GM12801 (cell line): ENCODE measurements around the gene DHH.

ENCODE experiments used
- TF ChIP-seq, protein P1 (sequence below): IDR thresholded peaks from one replicate; pipeline ENCODE4 v1.5.1; 2011; ENCODE audit warnings: control low read depth; ENCODE audit not compliant: insufficient read length; ENCODE audit errors: extremely low read depth

Gene DHH

DNA sequence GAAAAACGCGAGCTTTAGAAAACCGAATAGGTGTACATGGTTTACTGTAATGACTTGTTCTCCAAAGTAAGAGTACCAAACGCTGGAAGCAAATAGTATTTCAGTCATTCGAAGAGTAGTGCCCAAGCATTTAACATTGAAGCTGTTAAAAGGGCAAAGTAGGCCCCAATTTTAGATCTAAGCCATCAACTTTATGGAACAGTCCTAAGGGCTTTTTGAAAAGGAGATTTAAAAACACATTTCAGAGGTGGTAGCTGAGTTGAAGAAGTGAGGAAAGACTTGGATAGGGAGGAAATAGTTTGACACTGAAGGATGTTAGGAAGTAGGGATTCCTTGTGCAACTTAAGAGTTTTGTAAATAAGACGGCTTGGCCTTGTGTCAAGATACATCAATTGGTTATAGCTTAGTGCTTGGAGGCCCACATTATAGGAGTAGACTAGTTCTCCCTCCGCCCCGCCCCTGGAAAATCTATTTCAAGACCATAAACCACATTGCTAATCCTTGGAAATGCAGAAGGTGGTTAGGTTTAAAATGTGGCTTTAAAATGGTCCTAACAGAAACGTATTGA lies 37.4 kb upstream of the DHH start:
- TF ChIP-seq, protein P1, sequence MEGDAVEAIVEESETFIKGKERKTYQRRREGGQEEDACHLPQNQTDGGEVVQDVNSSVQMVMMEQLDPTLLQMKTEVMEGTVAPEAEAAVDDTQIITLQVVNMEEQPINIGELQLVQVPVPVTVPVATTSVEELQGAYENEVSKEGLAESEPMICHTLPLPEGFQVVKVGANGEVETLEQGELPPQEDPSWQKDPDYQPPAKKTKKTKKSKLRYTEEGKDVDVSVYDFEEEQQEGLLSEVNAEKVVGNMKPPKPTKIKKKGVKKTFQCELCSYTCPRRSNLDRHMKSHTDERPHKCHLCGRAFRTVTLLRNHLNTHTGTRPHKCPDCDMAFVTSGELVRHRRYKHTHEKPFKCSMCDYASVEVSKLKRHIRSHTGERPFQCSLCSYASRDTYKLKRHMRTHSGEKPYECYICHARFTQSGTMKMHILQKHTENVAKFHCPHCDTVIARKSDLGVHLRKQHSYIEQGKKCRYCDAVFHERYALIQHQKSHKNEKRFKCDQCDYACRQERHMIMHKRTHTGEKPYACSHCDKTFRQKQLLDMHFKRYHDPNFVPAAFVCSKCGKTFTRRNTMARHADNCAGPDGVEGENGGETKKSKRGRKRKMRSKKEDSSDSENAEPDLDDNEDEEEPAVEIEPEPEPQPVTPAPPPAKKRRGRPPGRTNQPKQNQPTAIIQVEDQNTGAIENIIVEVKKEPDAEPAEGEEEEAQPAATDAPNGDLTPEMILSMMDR: no peak

DNA sequence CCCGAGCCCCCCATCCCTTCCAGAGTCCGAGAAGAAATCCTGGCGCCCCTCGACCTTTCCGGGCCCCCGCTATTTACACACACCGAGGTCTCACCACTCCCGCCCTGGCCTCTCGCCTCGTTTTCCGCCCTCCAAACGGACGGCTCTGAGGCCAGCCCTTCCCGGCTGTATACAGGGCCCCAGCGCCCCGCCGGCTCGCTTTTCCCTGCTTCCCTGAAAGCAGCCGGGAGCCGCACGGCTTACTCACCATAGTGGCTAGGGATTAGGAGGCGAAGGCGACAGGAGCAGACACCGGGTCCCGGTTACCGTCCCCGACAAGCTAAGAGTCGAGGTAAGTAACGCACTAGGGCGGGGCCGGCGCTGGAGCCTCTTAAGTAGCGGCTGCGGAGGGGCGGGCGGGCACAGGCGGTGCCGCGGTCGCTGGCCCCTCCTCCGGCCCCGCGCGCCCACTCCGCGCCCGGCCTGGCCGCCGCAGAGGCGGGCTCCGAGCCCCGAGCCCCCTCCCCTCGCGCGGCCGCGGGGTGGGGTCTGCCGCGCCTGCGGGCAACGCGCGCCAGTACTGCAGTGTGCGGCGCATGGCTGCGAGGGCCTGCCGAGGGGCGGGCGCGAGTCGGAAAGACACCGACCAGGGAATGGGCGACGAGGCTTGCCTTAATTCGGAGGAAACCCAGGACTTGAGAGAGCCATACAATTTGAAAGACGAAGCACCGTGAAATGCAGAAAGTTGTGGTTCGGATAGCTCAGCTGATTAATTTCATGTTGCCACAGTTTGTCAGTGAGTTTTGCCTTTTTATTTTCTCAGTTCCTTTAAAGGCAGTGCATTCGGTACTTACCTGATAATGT lies 36.7 kb upstream of the DHH start, which contains the start of gene TUBA1B:
Gene TUBA1B (minus strand): TSS at position 345 of the 843 bp plus-strand sequence. CDS start 95 bp downstream, at position 250.
- TF ChIP-seq, protein P1: no peak

DNA sequence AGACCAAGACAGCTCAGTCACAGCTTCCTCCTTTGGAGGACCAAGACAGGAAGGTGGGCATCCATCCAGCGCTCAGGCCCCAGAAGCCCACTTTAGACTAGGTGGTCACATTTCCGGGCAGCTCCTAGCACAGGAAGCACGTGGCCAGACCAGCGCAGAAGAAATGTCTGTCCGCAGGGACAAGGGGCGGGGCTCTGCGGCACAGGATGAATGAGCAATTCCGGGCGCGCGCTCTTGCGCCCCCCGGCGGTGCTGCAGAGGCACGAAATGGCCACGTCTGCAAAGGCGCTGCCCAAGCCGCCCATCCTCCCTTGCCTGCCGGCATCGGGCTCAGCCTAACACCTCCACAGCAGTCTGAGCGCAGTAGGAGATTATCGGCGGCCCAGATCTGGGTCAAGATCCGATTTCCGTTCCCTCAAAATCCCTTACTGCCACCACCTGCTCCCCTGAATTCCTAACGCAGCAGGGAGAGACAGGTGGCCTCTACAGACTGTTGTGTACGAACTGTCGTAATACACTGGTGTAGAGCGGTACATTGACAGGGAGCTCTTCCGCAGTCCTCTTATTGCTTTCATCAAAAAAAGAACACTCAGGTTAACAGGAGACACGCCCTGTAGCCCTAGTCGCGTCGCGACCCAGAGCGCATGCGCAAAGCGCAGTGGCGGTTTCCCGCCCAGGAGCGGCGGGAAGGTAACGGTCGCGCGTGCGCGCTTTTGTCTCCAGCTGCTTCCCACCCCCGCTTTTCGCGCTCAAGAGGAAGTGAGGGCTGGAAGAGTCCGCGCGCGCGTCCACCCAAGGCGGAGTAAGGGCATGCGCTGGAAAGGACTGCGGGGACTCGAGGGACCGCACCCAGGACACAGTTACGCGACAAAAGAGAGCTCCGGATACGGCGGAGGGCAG lies 35.8 kb upstream of the DHH start:
- TF ChIP-seq, protein P1: no peak

DNA sequence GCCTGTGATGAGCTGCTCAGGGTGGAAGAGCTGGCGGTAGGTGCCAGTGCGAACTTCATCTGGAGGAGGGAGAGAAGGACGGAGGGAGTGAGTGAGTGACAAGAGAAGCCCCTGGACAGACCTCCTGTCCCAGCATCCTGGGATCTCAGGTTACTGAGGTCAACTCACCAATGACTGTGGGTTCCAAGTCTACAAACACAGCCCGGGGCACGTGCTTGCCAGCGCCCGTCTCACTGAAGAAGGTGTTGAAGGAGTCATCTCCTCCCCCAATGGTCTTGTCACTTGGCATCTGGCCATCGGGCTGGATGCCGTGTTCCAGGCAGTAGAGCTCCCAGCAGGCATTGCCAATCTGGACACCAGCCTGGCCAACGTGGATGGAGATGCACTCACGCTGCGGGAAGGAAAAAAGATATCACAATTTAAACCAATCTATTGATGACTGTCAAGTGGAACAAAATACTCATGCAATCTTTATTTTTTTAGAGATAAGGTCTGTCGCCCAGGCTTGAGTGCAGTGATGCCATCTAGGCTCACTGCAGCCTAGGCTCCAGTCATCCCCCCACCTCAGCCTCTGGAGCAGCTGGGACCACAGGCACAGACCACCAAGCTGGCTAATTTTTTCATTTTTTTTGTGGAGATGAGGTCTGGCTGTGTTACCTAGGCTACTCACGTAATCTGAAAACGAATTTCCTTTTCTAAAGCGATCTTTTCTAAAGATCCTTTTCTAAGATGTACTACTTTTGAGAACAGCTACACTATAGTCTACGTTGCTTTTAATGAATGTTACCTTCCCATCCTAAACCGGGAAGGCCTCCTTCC lies 34.9 kb upstream of the DHH start:
- TF ChIP-seq, protein P1: no peak

DNA sequence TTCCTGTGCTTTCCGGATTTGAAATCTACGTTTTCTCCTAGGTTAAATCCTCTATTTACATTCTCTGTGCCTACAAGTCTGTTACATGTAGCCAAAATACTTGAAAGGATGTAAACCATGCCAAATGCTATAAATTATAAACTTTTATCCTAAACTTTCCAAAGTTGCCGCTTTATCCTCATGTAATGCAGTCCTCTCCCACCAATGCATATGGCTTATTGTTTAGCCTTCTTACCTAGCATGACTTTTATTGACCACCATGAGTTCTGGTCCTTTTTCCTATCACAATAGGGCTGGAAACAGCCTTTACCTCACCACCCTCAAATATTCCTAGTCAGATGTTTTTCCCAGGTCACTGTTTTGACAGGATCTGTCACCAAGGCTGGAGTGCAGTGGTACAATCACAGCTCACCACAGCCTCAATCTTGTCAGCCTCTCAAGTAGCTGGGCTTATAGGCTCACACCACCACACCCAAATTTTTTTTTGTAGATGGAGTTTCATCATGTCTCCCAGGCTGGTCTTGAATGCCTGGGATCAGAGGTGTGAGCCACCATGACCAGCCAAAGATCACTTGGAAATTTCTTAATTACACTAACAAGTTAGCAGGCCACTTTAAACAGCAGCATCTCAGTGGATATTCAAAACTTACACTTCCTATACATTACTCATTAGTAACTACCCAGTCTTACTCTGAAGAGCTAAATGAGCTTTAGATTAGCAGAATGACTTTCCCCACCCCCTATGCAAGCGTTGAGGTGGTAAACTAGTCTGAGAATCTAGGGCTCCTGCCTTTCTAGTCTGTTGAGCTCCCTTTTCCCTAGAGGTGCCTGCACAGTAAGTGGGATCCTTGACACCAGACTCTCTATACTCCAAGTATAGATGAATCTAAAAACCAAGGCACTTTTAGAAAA lies 32.5 kb upstream of the DHH start:
- TF ChIP-seq, protein P1: no peak

DNA sequence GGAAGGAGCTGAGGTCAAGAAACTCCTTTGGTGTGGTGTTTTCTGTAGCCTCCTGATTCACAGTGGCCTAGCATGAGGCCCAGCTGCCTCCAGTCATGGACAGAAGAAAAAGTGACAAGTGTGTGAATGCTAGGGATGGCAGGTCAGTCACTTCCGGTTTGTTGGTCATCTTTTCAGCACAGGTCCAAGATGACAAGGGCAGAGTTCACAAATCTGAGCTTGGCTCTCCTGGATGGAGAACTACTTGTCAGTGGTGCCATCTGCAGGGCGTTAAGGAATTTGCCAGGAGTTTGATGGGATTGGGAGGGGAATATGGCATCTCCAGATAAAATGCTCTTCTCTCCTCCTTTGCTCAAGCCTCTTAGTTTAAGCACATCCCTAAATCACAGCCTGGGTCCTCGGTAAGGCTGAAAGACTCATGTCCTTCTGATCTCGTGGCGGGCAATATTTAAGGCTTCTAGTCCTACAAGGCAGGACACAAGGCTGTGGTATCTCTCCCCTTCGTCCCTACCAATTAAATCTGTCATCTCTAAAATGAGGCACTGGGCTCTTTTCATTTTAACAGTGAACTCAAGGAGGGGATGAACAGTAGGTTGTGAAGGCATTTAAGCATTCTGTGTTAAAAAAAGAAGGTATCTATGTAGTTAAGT lies 26.6 kb upstream of the DHH start:
- TF ChIP-seq, protein P1: no peak
